HL-60 (cell line): Measurements from ENCODE around the gene PLGRKT.

ENCODE experiments used
- CTCF ChIP-seq: IDR thresholded peaks from one replicate; pipeline ENCODE4 v1.5.1; 2011; ENCODE audit warnings: low read length, control low read depth, inconsistent platforms; ENCODE audit not compliant: insufficient read depth
- POLR2AphosphoS5 ChIP-seq: IDR thresholded peaks from 2 replicates; pipeline ENCODE4 v1.6.1; 2012; ENCODE audit warnings: low read depth
- REST ChIP-seq: IDR thresholded peaks from 2 replicates; pipeline ENCODE4 v1.6.1; 2012; ENCODE audit warnings: low read depth; ENCODE audit not compliant: insufficient replicate concordance

- TF ChIP-seq REST (no peak), CTCF (no peak), POLR2AphosphoS5 (no peak)
Measured at GRCh38 chr9:5470122-5470521, 32.4 kb upstream of the PLGRKT start.
